Measurements from ENCODE around the gene PLPPR3. TPM values are rescaled to one million over a fixed set of nuclear protein-coding genes. Genes with fewer than 3 reads are reported as not detected.

PLPPR3 gene
- total RNA-seq, 1 experiment from 2014 or later = 57.9 TPM

GRCh38 chr19:867855-868457 is 46.2 kb upstream of the PLPPR3 start:
- peaks cover 6% of the 10 kb centered on the region; the same call in 1 of the 2 replicates for H3K27me3 Mint-ChIP-seq (ENCODE audit: low read depth)
- Histone ChIP-seq H3K14ac (ENCODE audit: insufficient read depth, low read length) (no peak overlapping the region), H3T11ph (ENCODE audit: low read length) (no peak overlapping the region), H3K79me2 (ENCODE audit: insufficient read depth, low read length) (no peaks in the 10 kb centered on the region), H3K27ac (ENCODE audit: insufficient read length, low read depth, low read length) (no peak overlapping the region), H3K23me2 (ENCODE audit: insufficient read length, low read depth, low read length, poor library complexity, severe bottlenecking) (no peaks in the 10 kb centered on the region), H2AFZ (ENCODE audit: low read length) (no peak overlapping the region), H2BK20ac (ENCODE audit: low read depth, low read length, poor library complexity, severe bottlenecking) (no peak overlapping the region), H3K4me2 (ENCODE audit: insufficient read depth, insufficient read length, low read length) (no peak overlapping the region), H4K8ac (replicated peaks; ENCODE audit: insufficient read length, low read depth, low read length) (no peak overlapping the region), H3K79me1 (ENCODE audit: insufficient read depth, low read depth, low read length, poor library complexity, severe bottlenecking) (no peaks in the 10 kb centered on the region), H3K9ac (ENCODE audit: extremely low read depth, insufficient read length, low read length) (no peak overlapping the region), H3K23ac (ENCODE audit: insufficient read length, low read depth, low read length) (no peak overlapping the region), H3K4me1 (ENCODE audit: insufficient read depth, low read length) (no peaks in the 10 kb centered on the region), H2BK12ac (ENCODE audit: insufficient read length, low read depth, low read length) (no peak overlapping the region), H4K20me1 (ENCODE audit: control insufficient read depth, insufficient read depth, insufficient read length) (no peaks in the 10 kb centered on the region), H2AK5ac (ENCODE audit: insufficient read length, low read length) (no peak overlapping the region), H3K56ac (ENCODE audit: insufficient read length, low read depth, low read length) (no peak overlapping the region), H3K9me3 (ENCODE audit: control insufficient read depth, low read depth, low read length) (no peaks in the 10 kb centered on the region), H2BK5ac (ENCODE audit: insufficient read length, low read length) (no peak overlapping the region), H3K4ac (ENCODE audit: low read depth, low read length) (no peak overlapping the region), H3K27me3 (ENCODE audit: insufficient read depth, low read length) (no peaks in the 10 kb centered on the region), H4K5ac (ENCODE audit: insufficient read length, low read depth, low read length) (no peak overlapping the region), H4K91ac (ENCODE audit: insufficient read length, low read depth, low read length) (no peak overlapping the region), H2BK120ac (ENCODE audit: low read depth, low read length, poor library complexity, severe bottlenecking) (no peak overlapping the region), H2BK15ac (ENCODE audit: low read depth, low read length) (no peak overlapping the region), H3K18ac (ENCODE audit: insufficient read length, low read depth, low read length) (no peak overlapping the region)
- H3K4me3 Mint-ChIP-seq = 0 out of 5 replicates have a peak overlapping the region, but pooled peaks of 1 of the 2 experiments have one; percentile 29
- H3K4me1 Mint-ChIP-seq = peaks cover 8 to 22% of the 10 kb centered on the region in 2 experiments
- TF ChIP-seq CTCF (conservative IDR thresholded peaks at IDR 0.05) = no peak
- WGBS (ENCODE audit: extremely low coverage, insufficient read length, low lambda C conversion rate) = no CpG with 5 or more reads among the region's 39 CpGs
- peak overlapping the region in 1 of 3 experiments; percentile 64; a peak in 1 of 7 replicates for H3K27ac Mint-ChIP-seq
- DNase-seq = no peak
- peaks cover 6 to 7% of the 10 kb centered on the region in 2 experiments for H3K9me3 Mint-ChIP-seq
- peaks cover 20 to 43% (median 33%) of the 10 kb centered on the region in 3 experiments for H3K36me3 Mint-ChIP-seq (ENCODE audit: insufficient read depth in 1 of 3, low read depth in 3 of 3)

All from H9 (cell line).